ENCODE results near the gene UGT1A8. TPM values are rescaled to one million over a fixed set of nuclear protein-coding genes. Genes with fewer than 3 reads are reported as not detected.

UGT1A8 gene
- total RNA-seq, 1 donor from 2014 or later = not detected

- intact Hi-C loops (cut with DNase I) = no loop called here
- Histone ChIP-seq H3K36me3 (no peaks in the 10 kb centered on the region), H3K27ac (no peak overlapping the region), H3K27me3 (no peaks in the 10 kb centered on the region), H3K4me1 (no peaks in the 10 kb centered on the region), H3K4me3 (no peak overlapping the region), H3K9me3 (peaks cover 0 to 4% of the 10 kb centered on the region in 2 donors)
- no peak for DNase-seq (ENCODE audit: low spot score in 2 of 2)
- no peak for TF ChIP-seq CTCF (IDR thresholded peaks at IDR 0.05)
These were observed 46.5 kb downstream of the UGT1A8 start for GRCh38 chr2:233663911-233664310.

GRCh38 chr2:233668605-233669260 lies 51.3 kb downstream of the UGT1A8 start:
- TF ChIP-seq CTCF (IDR thresholded peaks at IDR 0.05) = no peak
- no peak for DNase-seq (ENCODE audit: low spot score in 2 of 2)
- H3K27ac ChIP-seq = no peak overlapping the region
- H3K9me3 ChIP-seq = peaks cover 0 to 3% of the 10 kb centered on the region in 2 donors
- H3K4me3 ChIP-seq = no peak overlapping the region
- no peaks in the 10 kb centered on the region for H3K36me3 ChIP-seq
- H3K4me1 ChIP-seq = no peaks in the 10 kb centered on the region
- no peaks in the 10 kb centered on the region for H3K27me3 ChIP-seq
- intact Hi-C loops (cut with DNase I) = no loop called here

GRCh38 chr2:233671290-233672161 lies 54.1 kb downstream of the UGT1A8 start, which contains the start of gene UGT1A9:
Gene UGT1A9 (plus strand): TSS chr2:233671898. CDS start chr2:233671935, 37 bp downstream.
- H3K36me3 ChIP-seq = no peaks in the 10 kb centered on the region
- no peaks in the 10 kb centered on the region for H3K4me1 ChIP-seq
- H3K27me3 ChIP-seq = no peaks in the 10 kb centered on the region
- no peak for DNase-seq (ENCODE audit: low spot score in 2 of 2)
- TF ChIP-seq CTCF (IDR thresholded peaks at IDR 0.05) = no peak
- no peak within 1 kb of the TSS for H3K27ac ChIP-seq
- intact Hi-C loops (cut with DNase I) = no loop called here
- H3K4me3 ChIP-seq = no peak within 1 kb of the TSS
- H3K9me3 ChIP-seq = no peaks in the 10 kb centered on the region

- no peaks in the 10 kb centered on the region for H3K9me3 ChIP-seq
- H3K36me3 ChIP-seq = no peaks in the 10 kb centered on the region
- no peak overlapping the region for H3K4me3 ChIP-seq
- intact Hi-C loops (cut with DNase I) = no loop called here
- H3K27me3 ChIP-seq = no peaks in the 10 kb centered on the region
- no peak for DNase-seq (ENCODE audit: low spot score in 2 of 2)
- no peak overlapping the region for H3K27ac ChIP-seq
- no peaks in the 10 kb centered on the region for H3K4me1 ChIP-seq
- TF ChIP-seq CTCF (IDR thresholded peaks at IDR 0.05) = no peak
These were observed 55.5 kb downstream of the UGT1A8 start for GRCh38 chr2:233672886-233673285.

GRCh38 chr2:233673896-233674295 lies 56.5 kb downstream of the UGT1A8 start:
- intact Hi-C loops (cut with DNase I) = no loop called here
- Histone ChIP-seq H3K36me3 (no peaks in the 10 kb centered on the region), H3K4me3 (no peak overlapping the region), H3K27ac (no peak overlapping the region), H3K4me1 (no peaks in the 10 kb centered on the region), H3K27me3 (no peaks in the 10 kb centered on the region), H3K9me3 (no peaks in the 10 kb centered on the region)
- TF ChIP-seq CTCF (IDR thresholded peaks at IDR 0.05) = no peak
- no peak for DNase-seq (ENCODE audit: low spot score in 2 of 2)
